ENCODE data around the gene SPSB1.

Gene SPSB1

DNA sequence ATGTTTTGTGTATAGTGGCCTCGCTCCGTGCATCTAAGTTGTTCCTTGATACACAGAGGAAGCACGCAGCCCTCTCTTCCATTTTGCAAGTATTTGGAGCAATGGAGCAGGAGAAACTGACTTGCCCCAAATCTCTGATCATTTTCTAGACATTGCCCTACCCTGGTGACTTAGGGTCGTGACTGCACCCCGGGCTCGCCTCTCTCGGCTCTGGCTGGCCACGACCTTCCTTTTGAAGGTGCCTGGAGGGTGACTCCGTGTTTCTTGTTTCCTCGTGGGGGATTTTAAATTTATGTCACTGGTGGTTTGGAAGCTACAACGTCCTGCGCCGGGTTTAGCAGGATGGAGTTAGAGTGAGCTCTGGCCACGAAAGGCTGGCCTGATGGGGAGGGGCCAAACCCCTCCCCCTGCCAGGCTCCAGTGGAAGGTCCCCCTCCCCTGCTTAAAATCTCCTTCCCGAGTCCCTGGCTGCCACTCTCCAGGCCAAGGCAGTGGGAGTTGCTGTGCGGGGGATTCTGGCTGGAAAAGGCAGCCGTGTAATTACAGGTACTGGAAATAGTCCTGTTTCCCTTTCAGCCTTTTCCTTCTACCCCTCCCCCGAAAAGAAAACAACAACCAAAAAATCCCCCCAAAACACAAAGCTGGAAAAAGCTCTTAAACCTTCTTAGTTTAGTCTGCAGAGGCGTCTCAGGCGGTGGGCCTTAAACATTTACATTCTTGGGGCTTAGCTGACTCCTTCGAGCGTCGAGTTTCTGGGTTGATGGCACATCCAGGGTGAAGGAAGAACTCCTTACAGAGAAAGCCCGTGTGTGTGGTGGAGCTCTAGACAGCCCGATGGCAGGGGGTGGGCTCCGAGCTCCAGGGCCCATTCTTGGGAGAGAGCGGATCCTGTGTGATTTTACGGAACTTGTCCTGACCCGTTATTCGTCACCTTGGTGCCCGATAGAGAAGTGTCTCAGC, 28.1 kb downstream of the SPSB1 start:
- DNase-seq, result no peak

DNA sequence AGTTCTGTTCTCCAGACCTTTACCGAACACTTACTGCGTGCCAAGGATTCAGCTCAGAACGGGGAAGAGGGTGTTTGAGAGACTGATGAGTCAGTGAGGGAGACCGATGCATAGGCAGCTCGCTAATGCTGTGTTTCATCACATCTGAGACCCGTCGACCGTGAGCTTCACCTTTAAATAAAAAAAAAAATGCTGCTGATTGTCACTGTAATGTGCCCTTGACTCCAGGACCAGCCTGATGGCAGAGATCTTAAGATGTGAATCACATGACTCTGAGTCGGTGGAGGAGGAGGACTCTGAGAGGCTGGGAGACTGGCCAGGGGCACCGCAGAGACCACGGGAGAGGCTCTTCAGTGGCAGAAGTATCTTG, 28.8 kb downstream of the SPSB1 start:
- no peak for DNase-seq

DNA sequence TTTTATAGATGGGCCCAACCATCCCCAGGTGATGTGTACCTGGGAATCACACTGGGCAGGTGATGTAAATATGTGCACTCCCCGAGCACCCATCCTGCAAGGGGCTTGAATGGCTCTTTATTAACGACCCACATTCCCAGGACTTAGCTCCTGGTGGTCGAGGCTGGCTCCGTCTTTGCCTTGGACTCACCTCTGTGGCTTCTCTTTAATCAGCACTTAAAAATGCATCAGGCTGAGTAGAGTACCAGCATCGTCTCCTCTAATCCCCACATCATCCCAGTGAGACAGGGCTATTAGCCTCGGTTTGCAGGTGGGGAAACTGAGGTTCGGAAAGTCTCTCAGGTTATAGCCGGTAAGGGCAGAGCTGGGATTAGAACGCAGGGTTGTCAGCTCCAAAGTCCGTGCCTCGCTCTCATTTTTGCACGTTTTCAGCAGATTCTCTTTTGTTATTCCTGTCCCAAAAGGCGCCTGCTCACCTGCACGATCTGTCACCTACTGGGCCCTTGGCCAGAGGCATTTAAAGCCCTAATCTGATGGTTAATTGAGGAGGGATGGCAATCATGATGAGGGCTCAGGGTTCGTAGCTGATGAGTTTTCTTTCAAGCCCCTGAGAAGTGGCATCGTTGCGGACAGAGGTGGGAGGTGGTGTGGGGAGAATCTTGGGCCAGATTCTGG, 29.4 kb downstream of the SPSB1 start:
- DNase-seq, result no peak

DNA sequence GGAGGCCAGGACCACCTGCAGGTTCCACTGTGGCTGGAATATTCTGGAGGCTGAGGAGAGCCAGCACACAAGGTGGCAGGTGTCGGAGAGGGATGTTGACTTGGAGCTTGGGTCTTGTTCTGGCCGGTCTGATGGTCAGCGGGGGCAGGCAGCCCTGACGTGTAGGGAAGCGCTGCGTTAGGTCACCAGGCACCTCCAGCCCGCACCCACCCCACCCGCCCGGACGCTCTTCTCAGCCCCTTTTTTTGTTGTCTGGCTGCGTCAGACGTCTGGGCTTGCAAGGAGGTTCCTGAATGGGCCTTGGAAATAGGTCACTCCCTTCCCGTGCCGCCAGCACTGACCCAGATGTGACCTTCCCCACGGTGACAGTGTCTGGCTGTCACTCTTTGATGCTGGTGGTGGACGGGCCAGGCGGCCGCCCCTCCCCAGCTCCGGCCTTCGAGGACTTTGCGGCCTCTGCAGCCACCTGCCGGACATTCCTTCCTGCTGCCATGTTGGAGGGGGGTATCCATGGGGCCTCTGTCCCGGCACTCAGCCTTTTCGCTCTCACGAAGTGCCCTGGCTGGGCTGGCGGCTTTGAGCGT, 30.1 kb downstream of the SPSB1 start:
- no peak for DNase-seq

DNA sequence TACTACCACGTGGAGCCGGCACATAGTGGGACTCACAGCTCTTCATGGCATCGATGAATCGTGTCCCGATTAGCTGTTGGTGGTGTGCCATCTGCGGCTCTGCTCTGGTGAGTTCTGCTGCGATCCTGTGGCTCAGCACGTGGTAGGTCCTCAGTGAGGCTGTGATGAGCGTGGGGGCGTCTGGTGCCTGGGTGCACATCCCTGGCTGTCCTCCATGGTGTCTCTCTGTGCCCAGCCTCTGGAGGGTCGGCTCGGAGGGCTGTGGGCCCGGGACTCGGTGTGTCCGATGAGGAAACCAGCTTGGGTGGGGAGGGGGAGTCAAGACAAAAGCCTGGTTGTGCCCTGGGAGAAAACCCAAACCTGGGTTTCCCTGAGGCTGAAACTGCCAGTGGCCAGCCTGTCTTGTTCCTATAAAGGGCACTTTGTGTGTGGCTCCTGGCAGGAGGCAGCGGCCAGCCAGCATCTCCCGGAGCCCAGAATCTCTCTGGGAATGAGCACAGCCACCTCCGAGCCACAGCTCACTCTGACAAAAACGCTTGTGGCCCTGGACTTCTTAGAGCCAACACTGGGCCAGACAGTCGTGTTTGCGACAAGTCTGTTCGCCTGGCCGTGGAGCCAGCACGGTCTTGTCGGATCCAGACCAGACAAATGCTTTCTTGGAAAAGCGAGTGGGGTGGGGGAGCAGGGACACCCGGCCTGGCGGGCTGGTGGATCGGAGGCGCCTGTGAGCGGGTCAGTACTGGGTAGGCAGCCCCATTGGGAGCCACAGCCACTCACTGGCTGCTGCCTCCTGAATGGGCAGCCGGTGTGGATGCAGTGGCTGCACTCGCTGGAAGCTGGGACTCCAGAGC, 31.8 kb downstream of the SPSB1 start:
- no peak for DNase-seq

DNA sequence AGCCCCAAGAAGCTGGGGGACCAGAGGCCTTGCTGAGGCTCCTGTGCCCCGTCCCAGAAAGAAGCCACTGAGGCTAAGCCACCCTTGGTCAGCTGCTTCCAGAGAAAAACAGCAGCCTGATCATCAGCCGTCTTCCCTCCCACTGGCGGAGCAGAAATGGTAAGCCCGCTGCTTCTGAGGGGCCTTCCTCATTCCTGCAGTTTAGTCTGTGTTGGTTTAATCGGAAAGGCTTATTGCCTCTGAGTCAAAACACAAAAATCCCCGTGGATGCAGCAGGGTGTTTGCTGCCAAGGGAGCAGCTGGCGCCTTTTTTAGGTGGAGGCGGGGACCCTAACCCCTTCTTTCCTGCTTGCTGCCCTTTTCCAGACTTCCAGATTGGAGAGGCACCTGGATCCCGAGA, 33.9 kb downstream of the SPSB1 start:
- no peak for DNase-seq

DNA sequence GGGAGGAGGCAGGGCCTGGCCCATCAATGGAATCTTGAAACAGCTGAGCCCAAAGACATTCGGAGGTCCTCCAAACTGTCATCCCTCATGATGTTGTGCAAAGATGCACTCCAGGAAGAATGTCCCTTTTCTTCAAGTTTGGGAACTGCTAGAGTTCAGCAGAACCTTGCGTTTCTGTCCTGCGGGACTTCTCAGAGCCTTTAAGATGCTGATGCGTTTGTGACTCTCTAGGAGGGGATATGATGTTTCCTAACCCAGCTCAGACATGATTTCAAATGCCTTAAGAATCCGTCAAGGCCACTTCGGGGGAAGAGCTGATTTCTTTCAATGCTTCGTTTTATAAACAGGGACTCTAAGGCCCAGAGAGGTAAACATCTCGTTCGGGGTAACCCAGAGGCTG, 35.5 kb downstream of the SPSB1 start:
- no peak for DNase-seq

DNA sequence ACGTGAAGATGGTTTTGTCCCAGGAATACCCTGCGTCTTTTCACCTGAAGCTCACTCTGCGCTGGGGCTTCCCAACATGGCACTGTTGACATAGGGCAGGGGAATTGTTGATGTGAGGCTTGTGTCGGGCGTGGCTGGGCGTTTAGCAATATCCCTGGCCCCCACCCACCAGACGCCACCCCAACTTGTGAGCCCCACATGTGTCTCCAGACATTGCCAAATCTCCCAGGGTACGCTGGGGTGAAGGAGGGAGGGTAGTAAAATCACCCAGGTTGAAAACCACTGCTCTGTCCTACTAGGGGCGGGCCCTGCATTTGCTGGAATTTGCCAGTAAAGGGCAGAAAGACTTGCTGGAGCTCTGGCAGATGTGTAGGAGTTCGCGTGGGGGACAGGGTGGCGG, 36.0 kb downstream of the SPSB1 start:
- no peak for DNase-seq

DNA sequence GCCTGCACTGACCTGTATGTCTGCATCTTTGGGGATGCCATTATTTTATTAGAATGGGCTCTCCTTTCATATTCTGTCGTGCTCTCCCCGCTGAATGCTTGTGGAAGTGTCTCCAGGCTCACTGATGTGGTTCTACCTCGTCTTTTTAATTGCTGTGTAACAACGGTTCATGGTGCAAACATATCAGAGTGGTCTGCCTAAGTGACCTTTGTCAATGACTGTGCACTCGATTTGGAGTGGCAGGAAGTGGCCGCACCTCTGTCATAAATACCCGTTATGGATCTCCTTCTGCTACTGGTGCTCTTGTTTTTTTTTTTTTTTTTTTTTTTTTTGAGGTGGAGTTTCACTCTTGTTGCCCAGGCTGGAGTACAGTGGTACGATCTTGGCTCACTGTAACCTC, 38.3 kb downstream of the SPSB1 start:
- no peak for DNase-seq

DNA sequence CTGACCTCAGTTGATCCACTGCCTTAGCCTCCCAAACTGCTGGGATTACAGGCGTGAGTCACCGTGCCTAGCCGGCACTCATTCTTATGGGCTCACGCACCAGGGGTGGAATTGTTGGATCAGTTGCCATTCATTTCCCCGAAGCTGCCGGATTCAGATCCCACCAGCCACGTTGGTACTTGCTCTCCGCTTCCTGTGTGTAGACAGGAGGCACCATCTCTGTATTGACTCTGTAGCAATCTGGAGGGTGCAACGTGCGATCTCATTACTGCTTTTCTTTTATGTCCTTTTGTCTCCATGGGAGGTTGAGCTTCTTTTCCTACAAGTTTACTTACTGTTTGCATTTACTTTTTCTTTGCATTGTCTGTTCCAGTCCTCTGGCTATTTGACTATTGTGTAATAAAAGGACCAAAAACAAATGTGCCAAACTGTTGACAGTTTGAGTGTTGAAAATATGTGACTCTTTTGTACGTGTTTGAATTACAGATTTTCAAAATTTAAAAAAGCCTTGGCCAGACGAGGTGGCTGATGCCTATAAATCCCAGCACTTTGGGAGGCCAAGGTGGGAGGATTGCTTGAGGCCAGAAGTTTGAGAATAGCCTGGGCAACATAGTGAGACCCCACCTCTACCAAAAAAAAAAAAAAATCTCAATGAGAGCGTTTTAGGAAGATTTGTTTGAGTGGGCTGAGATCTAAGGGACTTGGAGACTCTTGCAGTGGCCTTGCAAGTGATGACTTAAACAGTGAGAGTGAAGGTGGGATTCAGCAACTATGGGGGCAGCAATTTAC, 39.1 kb downstream of the SPSB1 start:
- no peak for DNase-seq

DNA sequence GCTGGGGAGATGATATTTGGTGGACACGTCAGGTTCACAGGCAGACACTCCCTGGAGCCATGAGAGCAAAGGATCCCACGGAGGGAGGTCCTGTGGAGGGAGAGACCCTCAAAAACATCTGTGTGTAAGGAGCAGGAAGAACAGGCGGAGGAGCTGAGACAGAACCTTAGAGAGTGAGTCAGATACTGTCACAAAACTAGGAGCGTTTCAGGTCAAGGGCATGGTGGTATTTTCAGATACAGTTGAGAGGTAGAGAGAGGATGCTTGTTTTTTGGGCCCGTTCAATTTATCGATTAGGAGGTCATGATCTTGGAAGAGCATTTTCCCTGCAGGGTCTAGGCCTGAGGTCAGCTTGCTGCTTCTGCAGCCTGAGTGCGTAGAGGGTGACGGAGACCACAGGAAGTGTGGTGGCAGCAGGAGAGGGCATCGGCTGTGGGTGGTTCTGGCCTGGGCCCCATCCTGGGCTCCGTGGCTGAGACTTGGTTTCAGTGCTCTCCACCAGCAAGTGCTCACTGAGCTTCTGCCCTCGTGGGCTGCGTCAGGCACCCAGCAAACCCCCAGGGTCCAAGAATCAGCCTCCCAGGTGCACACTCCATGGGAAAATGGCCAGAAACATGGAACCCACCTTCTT, 39.9 kb downstream of the SPSB1 start:
- DNase-seq, result no peak

DNA sequence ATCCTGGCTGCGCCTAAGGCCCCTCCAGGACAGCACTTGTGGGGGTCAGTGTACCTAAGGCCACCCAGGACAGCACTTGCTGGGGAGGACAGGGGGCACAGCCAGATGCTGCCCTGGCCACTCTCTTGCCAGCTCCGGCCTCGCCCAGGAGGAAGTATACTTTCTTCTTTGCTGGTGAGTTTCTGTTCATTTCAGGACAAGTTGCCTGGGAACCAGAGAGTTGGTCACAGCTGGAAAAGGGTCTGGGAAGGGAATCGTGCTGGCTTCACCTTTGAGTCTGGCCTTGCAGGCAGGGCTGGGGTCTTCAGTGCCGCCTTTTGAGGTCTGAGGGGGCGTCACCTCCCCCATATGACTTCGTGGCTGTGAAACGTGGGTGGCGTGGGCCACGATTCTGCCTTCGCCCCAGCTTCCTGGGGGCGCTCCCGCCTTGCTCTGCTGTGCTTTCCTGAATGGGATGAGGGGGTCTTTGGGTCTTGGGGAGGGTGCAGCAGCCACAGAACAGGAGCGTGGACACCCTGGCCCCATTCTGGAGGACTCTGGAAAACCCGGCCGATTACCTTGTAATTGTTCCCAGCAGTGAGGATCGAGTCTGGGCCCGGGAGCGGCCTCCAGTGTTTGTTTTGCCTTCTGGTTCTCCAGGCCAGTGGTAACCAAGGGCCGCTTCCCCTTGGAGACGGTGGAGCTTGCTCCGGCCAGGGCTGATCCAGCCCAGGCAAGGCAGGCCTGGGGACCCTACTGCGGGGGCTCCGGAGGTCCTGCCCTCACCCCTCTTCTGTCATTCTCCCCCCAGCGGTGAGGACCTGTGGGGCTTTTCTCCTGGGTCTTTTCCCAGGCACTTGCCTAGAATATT, 45.9 kb downstream of the SPSB1 start:
- no peak for DNase-seq

DNA sequence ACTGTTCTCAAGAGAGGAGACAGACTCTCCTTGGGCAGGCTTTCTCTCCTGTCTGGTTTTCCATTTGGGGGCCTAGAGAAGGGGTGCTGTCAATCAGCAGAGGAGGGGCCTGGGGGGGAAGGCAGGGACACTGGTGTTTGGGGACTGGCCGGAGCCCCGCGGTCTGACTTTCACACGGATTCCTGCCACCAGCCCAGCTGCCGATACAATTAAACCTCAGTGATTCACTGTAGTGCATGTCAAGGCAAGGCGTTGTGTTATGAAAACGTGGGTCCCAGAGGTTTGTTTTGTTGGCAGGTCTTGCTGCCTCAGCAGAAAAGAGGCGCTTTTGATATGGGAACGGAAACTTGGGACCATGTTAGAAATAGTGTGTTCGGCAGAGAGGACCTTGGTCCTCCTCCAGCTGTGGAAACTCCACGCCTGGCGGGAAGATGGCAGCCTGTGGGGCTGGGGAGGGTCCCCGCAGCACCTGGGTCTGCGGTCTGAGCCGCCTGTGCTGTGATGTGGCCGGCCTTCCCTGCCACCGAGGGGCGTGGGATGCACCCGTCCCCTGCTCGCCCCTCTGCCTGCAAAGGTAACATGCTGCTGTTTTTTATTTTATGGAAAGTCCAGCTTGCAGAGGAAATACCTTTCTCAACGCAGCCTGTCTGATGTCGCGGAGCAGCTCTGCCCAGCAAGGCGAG, 47.6 kb downstream of the SPSB1 start:
- DNase-seq, result no peak

DNA sequence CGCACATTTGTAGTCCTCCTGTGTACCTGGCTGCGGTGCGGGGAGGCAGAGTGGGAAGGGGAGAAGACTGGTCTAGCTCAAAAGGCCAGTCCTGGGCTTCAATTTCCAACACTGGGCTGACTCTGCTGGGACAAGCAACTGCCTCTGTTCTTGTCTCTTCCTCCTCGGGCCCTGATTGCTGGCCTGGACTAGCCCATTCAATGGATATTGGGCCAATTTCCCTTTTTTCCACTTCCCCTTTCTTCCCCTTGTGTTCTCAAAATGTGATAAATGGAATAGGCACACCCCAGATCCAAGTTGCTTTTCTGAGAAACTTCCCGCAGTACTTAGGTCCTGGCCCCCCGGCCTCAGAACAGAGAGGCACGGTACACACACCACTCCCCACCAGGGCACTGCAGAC, 48.2 kb downstream of the SPSB1 start:
- no peak for DNase-seq

DNA sequence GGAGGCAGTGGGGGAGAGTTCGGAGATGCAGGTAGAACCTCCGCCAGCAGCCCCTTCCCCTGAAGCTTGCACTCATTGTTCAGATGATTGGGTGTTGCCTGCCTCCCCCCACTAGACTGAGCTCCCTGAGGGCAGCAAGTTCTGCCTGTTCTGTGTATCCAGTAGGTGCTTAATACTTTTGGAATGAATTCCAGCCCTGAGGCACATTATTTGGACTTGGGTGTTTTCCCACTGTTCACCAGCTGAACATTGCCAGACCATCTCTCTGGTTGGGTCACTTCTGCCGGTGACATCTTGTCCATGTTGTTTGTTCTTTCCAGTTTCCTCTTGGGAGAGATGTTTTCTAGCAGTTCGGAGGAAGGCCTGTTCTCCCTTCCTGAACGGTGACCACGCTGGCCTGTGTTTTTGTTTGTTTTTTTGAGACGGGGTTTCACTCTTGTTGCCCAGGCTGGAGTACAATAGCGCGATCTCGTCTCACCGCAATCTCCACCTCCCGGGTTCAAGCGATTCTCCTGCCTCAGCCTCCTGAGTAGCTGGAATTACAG, 48.7 kb downstream of the SPSB1 start:
- no peak for DNase-seq

DNA sequence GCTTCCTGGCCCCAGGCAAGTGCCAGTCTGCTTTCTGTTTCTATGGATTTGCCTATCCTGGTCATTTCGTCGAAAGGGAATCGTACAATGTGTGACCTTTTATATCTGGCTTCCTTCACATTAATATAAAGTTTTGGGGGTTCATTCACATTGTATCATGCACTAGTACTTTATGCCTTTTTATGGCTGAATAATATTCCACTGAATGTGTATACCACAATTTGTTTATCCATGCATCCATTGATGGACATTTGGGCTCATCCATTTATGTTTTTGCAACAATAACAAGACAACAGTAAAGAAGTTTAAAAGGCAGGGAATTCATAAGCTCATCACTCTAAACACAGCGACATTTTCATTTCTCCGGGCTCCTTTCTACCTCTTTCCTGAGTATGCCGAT, 50.6 kb downstream of the SPSB1 start:
- DNase-seq, result no peak

DNA sequence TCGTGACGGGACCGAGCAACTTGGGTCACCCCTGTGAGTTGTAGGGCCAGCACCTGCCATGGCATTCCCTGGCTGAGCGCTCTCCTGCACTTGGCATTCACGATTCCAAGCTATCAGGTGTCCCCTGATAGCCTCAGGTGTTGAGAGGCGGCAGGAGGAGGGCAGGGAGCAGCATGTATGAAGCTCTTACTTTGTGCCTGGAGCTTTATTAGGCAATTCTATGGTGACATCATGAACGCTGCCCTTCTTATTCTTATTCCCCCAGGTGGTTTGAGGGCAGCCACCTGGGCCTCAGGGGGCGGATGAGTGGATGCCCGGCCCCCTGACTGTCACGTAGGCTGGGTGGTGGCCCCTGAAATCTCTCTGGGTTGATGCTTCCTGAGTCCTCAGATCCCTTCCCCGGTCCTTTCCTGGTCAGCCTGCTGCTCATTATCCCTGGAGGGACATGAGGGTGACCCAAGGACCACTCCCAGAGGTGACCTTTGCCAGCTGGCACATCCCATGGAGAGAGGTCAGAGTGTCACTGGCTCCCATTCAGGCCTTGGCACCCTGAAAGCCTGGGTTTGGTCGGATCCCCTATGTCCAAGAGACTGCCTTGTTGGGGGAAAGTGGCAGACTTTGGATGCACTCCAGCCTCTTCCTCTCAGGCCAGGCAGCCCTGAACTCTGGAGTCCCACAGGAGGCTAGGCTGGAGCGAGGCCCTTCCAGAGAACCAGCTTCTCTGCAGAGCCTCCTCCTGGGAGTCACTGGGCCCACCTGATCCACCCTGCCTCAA, 51.9 kb downstream of the SPSB1 start:
- DNase-seq, result no peak

DNA sequence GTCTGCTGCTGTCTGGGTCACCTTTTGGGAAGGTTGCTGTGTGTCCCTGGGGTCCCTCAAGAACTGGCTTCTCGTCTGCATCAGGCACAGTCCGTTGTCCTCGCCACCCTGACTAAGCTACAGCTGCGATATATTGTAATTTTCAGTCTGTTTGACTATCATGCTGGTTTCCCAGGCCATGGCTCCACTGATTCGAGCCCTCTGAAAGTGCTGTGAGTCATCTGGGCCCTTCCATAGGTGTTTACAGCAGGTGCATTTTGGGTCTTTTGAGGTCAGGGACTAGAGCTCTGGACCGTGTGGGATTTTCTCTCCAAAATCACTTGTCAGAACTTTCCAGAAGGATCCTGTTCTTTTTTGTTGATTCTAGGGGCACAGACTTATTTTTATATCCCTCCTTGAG, 52.8 kb downstream of the SPSB1 start:
- no peak for DNase-seq

DNA sequence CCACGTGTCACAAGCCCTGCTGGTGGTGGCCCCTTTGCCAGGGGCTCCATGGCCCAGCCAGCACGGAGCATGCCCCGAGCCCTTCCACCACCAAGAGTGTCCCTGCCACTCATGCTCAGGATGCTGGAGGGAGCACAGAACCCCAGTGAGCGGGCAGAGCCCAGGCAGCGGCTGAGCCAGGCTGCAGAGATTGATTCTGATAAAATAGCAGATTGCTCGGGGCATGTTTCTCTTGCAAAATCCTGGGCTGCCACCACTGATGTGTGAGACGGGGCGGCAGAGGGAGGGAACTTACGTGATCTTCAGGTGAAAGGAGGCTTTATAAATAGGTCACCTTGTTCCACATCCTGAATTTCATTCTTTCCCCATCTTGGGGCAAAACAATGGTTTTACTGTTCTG, 53.2 kb downstream of the SPSB1 start:
- no peak for DNase-seq

Data from CD4-positive, alpha-beta T cell treated with Interleukin-15 for 1 hour (primary cell).